Fibroblast of skin of right quadriceps (primary cell): Measurements from ENCODE around the gene CCDC85A.
A peak's percentile ranks its signal among the peaks of the same experiment; 100 is the strongest.

Experiments used
- DNase-seq: peaks from one replicate; pipeline ENCODE4 v3.0.0-alpha.2; 2013

The CCDC85A gene

DNA sequence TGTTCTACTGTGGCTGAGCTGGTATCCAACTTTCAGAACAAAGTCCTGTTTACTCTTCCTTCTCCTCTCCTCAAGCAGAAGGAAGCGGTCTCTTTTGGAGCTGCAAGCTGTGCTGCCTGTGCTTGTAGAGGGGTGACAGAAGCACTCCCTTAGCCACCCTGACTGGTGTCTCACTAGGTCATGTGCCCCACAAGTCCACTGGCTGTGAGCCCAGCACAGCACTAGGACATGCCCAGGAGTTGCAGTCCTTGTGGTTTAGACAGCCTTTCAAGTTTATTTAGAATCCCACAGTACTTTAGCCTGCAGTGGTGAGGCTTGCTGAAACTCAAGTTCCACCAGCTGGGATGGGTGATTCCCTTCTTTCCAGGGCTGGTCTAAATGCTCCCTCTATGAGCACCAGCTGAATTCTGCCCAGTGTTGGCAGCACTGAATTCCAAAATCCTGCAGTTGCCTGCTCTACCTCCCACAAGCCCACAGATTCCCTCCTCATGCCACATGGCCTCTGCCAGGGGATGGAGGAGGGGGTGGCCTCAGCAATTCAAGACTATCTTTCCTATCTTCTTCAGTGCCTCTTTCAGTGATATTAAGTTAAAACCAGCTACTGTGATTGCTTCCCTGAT is 61.2 kb downstream of the CCDC85A start:
- peak; percentile 16 for DNase-seq

DNA sequence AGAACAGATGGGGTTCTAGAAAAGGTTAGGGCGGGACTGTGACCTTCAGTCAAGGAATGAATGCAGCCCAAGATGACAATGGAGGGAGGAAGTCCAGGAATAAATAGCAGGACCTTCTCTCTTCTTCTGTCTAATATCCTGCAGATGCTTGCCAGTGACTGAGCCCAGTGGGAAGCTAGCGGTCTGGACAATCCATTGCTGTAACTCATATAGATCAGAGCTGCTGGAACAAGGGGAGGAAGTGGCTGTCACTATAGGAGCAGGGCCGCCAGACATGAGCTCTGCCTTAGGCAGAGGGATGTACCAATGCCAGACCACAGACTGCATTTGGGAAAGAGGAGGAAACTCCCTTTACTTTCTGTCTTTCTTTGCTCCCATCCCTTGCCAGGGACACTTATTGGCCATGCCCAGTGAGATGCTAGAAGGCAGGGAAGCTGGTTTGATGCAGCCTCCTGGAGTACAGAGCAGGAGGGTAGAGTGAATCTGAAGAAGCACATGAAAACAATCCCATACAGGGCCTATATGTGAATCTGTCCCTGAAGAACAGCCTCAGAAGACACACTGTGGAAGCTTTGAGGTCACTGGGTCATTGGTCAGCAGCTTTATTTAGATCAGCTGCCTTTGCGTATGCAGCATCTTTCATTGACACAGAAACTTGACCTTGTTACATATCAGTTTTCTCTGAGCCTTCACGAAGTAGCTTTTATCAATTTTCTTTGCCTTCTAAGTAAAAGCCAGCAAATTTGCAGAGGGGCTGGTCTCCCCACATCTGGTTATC is 65.4 kb downstream of the CCDC85A start:
- DNase-seq: peak; percentile 44

DNA sequence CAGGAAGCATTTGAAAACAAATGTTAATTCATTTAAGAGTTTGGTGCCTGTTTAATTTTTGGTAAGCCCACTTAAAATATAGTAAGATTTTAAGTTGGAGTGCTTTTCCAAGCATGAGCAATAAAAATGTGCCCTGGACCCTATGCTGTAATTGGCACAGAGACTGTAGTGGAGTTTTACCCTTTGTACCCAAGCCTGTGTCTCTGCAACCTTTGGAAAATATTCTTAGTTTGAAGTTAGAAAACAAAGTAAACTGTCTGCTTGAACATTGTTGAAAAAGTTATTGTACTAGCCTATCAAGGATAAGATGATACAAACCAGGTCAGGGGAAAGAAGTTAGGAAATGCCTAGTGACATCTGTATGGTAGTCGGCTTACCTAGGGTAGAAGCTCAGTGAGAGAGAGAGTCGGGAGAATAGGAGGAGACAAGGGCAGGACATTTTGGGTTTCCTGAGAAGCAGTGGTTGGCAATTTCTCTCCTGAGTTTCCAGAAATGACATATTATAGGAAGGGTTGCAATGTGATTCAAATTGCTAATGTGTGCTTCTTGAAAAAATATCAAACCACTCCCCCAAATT is 66.5 kb downstream of the CCDC85A start:
- no peak for DNase-seq

DNA sequence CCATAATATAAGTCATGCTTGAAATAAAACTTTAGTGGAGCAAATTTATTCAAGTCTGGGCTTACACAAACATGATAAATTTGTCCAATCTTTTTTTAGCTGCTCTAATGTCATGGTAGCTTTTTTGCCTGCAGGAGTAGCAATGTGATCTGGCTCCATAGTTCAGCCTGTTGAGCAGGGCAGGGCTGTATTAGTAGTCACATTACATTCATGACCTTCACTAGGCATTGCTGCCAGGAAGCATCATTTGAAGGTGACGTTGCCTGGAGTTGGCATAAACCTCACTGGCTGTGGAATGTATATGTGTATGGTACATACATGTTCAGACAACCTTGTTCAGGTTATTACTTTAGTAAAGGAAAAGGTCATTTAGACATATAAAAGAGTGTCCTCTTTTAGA is 76.6 kb downstream of the CCDC85A start:
- no peak for DNase-seq

DNA sequence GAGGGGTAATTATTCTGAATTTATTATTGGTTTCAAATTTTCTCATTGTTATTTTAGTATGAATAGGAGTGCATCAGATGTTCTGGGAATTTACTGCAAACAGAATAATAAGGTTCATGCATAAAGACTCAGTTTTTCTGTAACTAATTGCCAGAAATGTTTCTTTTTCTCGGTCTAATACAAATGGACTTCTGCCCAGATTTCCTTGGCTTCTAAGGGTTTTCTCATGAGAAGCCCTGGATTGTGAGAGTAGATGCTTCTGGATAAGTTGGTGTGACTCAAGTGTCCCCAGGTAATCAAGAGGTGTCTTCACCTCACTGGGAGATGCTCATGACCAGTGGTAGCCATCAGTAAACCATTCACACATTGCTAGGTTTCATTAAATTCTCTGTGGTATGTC is 78.5 kb downstream of the CCDC85A start:
- no peak for DNase-seq

DNA sequence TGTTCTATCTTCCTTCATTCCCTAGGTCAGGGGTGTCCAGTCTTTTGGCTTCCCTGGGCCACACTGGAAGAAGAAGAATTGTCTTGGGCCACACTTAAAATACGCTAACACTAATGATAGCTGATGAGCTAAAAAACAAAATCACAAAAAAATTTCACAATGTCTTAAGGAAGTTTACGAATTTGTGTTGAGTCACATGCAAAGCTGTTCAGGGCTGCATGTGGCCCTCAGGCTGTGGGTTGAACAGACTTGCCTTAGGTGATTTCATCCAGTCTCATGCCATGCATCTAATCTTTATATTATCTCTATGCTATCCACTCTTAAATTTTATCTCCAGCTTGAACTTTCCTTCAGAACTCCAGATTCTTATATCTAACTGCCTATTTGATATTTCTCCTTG is 80.1 kb downstream of the CCDC85A start:
- DNase-seq: no peak

DNA sequence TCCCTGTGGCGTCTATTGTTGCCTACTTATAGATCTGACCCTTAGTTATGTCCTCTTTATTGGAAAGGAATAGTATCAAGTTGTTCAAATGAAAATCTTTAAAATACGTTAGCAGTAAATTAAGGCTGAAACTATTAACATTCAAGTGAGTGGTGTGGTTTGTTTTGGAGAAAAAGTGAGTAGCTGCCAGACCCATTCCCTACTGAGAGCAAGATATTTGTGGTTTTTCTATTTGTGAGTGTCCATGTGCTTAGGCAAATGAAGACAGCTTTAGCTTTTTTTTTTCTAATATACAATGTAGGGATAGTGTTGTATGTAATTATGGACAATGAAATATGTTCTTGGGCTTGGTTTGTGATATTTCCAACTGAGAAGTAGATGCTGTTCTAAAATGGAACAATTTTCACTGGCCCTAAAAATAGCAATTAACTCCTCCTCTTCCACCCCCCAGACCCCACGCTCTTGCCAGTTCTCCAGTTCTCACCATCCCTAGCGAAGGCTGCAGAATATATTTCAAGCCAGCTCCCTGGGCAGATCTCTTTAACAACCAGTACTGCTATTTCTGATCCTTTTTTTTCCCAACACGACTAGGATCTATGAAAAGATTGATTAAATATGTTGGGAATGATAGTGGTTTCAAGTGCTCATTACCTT is 83.1 kb downstream of the CCDC85A start:
- DNase-seq: peak; percentile 24

DNA sequence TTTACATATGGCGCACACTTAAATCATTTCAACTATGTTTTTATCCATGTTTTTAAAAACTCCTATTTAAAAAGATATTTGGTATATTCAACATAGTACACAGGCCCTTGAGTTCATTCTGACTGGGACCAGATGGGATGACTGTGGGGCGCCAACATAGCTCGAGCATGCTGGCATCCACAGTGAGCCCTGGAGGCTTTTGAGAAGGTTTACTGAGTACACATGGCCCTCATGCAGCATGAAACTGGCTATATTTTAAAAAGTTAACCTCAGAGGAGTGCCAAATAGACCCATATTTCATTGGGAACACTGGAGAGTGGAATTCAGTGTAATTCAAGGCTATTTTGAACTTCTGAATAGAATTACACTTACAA is 83.6 kb downstream of the CCDC85A start:
- DNase-seq: no peak

DNA sequence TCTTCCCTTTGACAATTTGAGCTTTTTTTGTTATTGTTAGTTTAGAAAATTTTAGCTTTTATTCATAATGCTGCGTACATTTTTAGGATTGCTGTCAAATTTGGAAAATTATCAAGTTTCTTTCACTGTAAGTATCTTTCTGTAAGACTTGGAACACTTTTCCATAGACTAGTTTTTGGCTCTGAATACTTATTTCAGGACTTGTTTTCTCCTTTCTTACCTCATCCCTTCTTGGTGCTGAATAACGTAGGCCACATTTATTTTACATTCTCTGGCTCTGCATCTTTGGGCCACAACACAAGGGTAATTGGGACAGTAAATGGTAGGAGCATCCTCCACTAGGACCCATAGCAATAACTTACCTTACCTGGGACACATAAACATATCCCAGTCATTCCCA is 85.1 kb downstream of the CCDC85A start:
- DNase-seq: no peak

DNA sequence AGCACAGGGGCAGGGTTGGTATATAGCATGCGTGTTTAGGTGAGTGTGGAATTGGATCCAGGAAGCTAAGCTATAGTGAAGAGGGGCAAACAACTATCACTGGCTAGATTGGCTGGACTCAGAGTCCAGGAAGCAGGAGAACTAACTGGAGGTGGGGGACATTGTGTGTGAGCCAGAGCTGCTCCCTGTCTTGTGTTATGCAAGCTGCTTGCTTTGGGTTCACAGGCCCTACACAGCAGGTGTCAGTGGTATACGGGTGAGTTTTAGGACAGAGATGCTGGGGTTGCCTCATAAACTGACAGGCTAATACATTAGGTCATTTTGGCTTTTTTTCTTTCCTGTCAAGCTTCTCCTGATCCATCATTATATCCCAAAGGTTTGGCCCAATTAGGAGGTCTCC is 87.5 kb downstream of the CCDC85A start:
- DNase-seq: no peak

DNA sequence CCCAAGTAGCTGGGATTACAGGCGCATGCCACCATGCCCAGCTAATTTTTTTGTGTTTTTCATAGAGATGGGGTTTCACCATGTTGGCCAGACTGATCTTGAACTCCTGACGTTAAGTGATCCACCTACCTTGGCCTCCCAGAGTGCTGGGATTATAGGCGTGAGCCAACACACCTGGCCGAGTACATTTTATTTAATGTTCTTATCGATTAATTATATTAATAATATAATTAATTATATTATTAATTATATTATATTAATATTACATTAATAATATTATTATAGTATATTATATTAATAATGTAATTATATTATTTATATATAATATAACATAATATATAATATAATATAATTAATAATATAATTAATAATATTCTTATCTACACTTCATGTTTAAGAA is 101.4 kb downstream of the CCDC85A start:
- no peak for DNase-seq

DNA sequence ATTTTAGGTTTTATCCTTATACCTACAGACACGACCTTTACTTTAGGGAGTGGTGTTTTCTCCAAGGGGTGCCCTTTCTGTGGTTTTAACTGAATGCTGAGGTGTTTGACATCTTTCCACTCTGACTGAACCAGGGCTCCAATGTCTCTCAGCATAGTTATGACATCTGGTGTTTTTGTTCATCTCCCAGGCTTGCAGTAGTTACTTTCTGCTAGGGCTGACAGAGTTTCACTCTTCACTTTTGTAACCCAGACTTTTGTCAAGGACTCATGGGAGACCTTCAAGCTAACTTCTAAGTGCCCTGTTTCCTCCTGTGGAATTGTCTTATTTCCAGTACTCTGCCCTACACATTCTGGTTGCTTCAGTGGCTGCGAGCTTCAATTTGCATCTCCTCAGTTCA is 103.1 kb downstream of the CCDC85A start:
- DNase-seq: no peak

DNA sequence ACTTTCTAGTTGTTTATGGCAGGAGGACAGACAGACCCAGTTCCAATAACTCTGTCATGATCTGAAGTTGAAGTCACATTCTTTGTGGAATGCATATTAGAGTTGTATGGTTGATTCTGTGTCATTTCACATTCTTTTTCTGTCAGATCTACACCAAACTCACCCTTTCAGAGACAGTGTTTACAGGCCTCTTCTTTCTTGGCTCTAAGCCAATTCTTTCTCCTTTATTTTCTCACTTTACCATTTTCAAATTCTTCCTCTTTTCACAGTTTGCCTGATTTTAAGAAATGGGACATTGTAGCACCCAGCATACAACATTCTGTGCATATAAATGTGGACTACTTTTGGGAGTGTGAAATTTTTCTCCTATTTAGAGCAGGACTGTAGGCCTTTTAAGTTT is 103.7 kb downstream of the CCDC85A start:
- DNase-seq: peak; percentile 18

DNA sequence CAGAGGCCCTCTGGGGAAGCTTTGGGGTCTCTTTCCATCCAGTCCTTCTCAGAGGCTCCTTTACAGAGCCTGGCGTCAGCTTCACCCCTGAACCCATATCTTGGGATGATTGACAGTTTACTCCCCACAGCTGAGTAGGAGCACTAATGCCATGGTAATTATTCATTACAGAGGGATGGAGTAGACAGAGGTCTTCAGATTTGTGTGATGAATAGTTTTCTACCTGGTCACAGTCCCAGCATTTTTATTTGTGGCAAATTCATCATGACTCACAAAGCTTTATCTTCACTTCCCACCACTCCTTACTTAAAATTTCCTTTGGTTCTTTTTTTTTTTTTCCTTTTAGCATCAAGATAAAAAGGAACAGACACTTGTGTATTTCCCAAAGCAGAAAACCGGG is 104.2 kb downstream of the CCDC85A start:
- peak; percentile 54 for DNase-seq

DNA sequence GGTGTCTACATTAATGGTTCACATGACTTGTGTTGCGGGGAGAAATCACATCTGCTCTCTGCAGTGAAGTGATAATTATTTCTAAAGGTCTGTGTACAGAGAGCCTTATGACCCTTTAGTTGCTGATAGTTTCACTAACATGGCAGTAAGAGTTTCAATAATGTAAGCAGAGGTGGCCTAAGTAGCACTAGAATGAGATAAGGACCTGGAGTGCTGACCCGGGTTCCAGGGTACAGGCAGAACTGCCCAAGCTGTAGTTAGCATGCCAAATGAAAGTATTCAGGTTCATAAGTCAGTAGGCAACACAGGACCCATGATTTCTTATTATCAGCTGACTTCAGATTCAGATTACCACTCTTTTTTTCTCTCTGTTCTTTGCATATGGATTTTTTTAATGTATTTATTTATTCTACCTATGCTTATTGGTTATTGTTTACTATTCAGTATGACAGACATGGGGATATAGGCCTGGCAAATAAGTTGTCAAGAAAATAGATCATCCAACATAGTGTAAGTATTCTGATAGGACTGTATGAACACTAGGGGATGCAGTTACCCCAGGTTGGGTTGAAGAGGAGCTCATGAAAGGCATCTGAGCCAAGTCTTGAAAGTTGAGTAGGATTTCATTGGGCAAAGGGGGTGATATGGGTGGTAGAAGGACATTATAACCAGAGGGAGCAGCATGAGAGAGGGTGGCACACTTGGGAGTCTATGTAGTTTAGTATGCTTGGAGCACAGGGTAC is 105.2 kb downstream of the CCDC85A start:
- DNase-seq: no peak

DNA sequence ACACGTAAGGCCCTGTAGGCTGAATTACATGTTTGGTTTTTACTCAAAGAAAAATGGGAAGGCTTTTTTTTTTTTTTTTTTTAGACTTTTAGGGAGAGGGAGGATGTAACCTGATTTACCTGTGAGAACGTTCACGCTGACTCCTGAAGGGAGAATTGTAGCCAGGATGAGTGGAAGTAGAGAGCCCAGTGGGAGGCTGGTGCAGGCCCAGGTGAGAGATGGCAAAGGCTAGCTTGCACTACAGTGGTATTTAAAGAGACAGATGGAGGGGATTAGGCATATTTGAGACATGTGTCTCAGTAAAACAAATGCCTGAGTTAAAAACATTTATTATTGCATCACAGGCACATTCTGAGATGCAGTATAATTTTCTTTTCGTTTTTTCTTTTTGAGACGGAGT is 107.9 kb downstream of the CCDC85A start:
- no peak for DNase-seq

DNA sequence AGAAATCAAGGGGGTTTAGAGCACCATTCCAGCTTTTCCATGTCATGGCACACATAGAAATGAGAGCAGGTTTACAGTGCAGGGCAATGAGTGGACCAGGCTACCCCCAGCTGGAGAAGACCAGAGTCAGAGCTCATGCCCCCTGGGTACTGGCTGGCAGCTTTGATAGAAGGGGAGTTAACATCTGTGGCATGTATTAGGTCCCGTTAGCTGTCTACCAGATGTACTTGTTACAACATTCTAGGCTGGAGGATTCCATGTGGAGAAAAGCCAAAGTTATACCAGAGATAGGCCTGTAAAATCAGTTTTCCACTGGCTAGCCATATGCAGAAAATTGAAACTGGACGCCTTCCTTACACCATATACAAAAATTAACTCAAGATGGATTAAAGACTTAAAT is 109.2 kb downstream of the CCDC85A start:
- DNase-seq: no peak

DNA sequence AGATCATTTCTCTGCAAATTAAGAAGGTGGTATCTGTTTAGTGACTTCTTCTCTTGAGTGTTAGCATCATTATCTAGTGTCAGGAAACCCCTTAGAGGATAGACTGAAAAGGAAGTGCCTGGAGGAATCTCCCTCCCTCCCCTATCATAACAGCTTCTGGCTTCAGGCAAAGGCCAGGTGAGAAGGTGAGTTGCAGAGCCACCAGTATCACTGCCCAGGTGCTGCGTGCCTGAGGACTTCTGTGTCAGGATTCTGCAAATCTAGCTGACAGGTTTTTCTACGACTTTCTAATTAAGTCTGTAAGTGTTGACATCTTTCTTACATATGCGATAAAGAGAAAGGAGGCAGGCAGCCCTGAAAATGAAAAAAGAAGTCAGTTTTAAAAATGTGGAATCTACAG is 111.9 kb downstream of the CCDC85A start:
- no peak for DNase-seq

DNA sequence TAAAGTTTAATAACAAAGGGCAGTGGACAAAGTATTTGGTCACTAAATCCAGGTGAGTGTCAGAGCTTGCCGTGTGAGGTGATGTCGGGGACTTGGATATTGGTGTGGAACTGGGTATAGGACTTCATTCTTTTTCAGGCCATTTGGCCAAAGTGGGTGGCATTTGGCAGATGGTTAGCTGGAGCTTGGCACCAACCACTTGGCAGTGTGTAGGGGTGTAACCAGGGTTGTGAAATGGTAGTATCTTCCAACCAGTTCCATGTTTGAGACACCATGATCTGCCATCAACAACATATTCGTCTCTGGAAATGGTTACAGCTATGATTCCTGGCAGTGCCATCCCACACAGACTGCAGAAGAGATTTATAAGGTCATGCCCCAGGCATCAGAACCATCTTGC is 113.9 kb downstream of the CCDC85A start:
- DNase-seq: no peak

DNA sequence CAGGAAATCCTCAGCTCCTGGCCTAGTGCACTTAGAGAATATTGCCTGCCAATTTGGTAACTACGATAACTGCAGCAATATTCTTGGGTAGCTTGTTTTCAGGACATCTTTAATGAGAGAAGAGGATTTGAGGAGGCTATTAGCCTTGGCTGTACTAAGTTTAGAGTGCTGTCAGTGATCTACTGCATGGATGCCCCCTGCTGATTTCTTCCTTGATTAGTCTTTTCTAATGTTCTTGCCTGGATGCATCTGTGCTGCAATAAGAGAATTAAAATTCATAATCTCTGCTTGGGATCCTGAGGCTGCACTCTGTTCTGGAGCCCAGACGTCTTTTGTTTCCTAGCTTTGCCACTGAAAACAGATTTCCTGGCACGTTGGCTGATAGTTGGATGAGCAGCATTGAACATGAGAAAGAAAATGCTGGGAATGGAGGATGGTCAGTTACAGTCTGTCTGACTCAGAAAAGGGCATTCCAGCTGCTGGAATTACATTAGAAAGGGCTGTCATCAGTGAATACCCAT is 115.4 kb downstream of the CCDC85A start:
- DNase-seq: peak; percentile 55

DNA sequence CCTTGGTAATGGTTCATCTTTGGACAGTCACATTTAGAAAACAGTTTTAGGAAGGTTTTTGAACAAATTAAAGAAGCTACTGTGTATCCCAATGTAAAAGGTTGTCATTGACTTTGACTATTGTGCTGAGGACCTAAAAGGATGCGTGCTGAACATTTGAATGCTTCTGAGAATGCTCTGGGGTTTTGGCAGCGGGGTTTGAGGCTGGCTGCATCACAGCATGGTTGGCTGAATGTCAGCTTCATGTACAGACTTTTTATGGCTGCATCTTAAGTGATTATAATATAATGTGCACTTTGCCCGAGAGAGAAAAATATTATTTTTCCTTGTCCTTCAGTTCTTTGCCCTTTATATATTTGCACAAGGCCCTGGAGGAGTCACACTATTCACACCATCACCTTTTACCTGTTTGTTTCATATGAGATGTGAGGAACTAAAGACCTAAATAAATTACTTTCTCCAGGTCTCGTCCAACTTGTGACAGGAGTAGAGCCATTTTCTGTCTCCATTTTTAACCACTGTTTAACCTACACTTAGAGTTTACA is 125.9 kb downstream of the CCDC85A start:
- DNase-seq: no peak

DNA sequence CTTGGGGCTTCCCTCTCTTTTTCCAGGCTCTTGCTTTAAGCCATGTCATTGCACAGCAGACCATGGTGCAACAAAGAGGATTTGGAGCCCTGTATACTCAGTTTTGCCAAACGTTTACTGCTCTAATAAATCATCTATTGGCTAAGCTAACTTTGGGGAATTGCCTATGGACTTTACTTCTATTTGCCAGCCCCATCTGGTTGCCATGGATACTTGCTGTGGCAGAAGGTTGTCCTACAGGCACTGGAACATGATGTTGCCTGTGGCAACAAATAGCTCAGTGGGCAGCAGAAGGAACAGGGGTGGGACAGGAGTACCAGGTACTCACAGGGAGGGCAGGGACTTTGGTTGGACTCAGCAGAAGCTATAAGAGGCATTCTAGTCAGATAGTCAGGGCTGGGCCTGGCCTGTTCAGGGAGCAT is 129.7 kb downstream of the CCDC85A start:
- DNase-seq: no peak

DNA sequence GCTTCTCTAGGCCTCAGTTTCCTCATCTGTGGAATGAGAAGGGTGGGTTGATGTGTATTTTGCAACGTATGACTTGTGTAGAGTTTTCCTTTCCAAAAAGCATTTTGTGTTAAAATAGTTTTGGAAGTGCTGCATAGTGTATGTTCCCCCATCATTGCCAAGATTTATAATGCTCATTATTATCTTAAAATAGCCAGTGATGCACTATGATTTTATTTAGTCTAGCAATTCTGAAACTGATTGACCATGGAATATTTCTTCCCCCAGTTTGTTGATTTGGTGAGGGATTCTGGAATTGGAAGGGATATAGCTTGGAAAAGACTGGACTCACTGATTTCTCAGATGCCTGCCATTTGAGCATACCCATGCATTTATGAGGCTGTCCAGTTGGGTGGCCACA is 130.6 kb downstream of the CCDC85A start:
- DNase-seq: no peak
